H1 (cell line): ENCODE measurements around the gene SAE1. TPM values are rescaled to one million over a fixed set of nuclear protein-coding genes. Genes with fewer than 3 reads are reported as not detected.

Experiments used
- CTCF ChIA-PET: fragments of 300-600 bp; sonication (Branson Sonifier 250); formaldehyde crosslinking; loops from one replicate; lab custom pipeline; 2021; ENCODE audit not compliant: partially characterized antibody; lab: Charles Lee
- POLR2A ChIA-PET: fragments of 300-600 bp; sonication (Branson Sonifier 250); formaldehyde crosslinking; loops from one replicate; lab custom pipeline; 2021; ENCODE audit warnings: inconsistent platforms; ENCODE audit not compliant: partially characterized antibody; lab: Charles Lee
- DNase-seq, 2 experiments: peaks; one replicate each; pipeline versions ENCODE4 v3.0.0 to v3.0.0-alpha.2; 2010 to 2022; ENCODE audit warnings: low spot score in 2 of 2, low read depth in 1 of 2, mixed read lengths in 1 of 2
- FAIRE-seq: peaks from 2 replicates; lab custom pipeline; 2011; peaks lifted over from hg19 to GRCh38; lab: Jason Lieb, UNC
- H2AFZ ChIP-seq: 2 replicates; pipeline ENCODE4 v1.8.1; 2012; ENCODE audit warnings: low read length, inconsistent platforms
- H2AK5ac ChIP-seq: 2 replicates; pipeline ENCODE4 v1.6.1; 2013; ENCODE audit warnings: low read depth, low read length
- H2BK120ac ChIP-seq: replicated peaks from 2 replicates; pipeline ENCODE3; 2013; ENCODE audit warnings: low read depth, low read length, inconsistent platforms
- H2BK12ac ChIP-seq: 2 replicates; pipeline ENCODE4 v1.6.1; 2013; ENCODE audit warnings: low read depth, low read length
- H2BK15ac ChIP-seq: 2 replicates; pipeline ENCODE4 v1.6.1; 2013; ENCODE audit warnings: low read length
- H2BK20ac ChIP-seq: 2 replicates; pipeline ENCODE4 v1.6.1; 2013; ENCODE audit warnings: low read length
- H2BK5ac ChIP-seq: 2 replicates; pipeline ENCODE4 v1.6.1; 2013; ENCODE audit warnings: low read depth, low read length
- H3K14ac ChIP-seq: 2 replicates; pipeline ENCODE4 v1.6.1; 2013; ENCODE audit warnings: inconsistent platforms; ENCODE audit not compliant: insufficient read length
- H3K18ac ChIP-seq: 2 replicates; pipeline ENCODE4 v1.6.1; 2013; ENCODE audit warnings: low read length; ENCODE audit errors: extremely low read depth
- H3K23ac ChIP-seq: 2 replicates; pipeline ENCODE4 v1.6.1; 2013; ENCODE audit warnings: inconsistent platforms; ENCODE audit not compliant: insufficient read length
- H3K23me2 ChIP-seq: 2 replicates; pipeline ENCODE4 v1.6.1; 2013; ENCODE audit warnings: low read depth, low read length
- H3K27ac ChIP-seq: 2 replicates; pipeline ENCODE4 v1.6.1; 2011; ENCODE audit warnings: low read depth, low read length, inconsistent platforms
- H3K27me3 ChIP-seq, 4 experiments: replicated peaks in 1 of 4; 1 replicate in 1 of 4; 2 replicates in 3 of 4; pipeline versions ENCODE4 v1.6.1 to v1.8.1; 2011 to 2013; ENCODE audit warnings: low read length in 3 of 4, mild to moderate bottlenecking in 3 of 4, inconsistent platforms in 2 of 4, mixed read lengths in 2 of 4, moderate library complexity in 1 of 4; ENCODE audit not compliant: control insufficient read depth in 3 of 4, insufficient read depth in 3 of 4; ENCODE audit errors: extremely low read depth in 1 of 4
- H3K36me3 ChIP-seq, 4 experiments: 2 replicates each; pipeline versions ENCODE4 v1.6.1 to v1.8.1; 2011 to 2013; ENCODE audit warnings: mild to moderate bottlenecking in 4 of 4, low read length in 3 of 4, moderate library complexity in 2 of 4, control low read depth in 1 of 4, inconsistent platforms in 1 of 4; ENCODE audit not compliant: insufficient read depth in 4 of 4, control insufficient read depth in 2 of 4
- H3K4ac ChIP-seq: replicated peaks from 2 replicates; pipeline ENCODE3; 2013; ENCODE audit warnings: low read length, low read depth, mixed read lengths, inconsistent platforms; ENCODE audit not compliant: insufficient read length
- H3K4me1 ChIP-seq, 4 experiments: replicated peaks in 1 of 4; 1 replicate in 1 of 4; 2 replicates in 3 of 4; pipeline versions ENCODE4 v1.6.1 to v1.8.1; 2011 to 2013; ENCODE audit warnings: low read length in 3 of 4, inconsistent platforms in 2 of 4, mixed read lengths in 1 of 4; ENCODE audit not compliant: insufficient read depth in 4 of 4, control insufficient read depth in 3 of 4
- H3K4me2 ChIP-seq, 2 experiments: 2 replicates each; pipeline versions ENCODE4 v1.6.1 to v1.8.1; 2011 to 2013; ENCODE audit warnings: low read depth in 2 of 2, low read length in 2 of 2, control low read depth in 1 of 2, inconsistent platforms in 1 of 2, mild to moderate bottlenecking in 1 of 2; ENCODE audit not compliant: insufficient read depth in 1 of 2
- H3K4me3 ChIP-seq, 4 experiments: fragments of 200-600, 300-600 bp in 1 of 4; sonication (generic), shearing (Covaris generic), sonication (Bioruptor Twin) in 1 of 4; 2 replicates each; pipeline versions ENCODE4 v1.5.1 to v1.8.1; 2011 to 2016; ENCODE audit warnings: low read length in 4 of 4, low read depth in 3 of 4, control low read depth in 2 of 4, inconsistent platforms in 2 of 4, mild to moderate bottlenecking in 2 of 4, mixed read lengths in 1 of 4, moderate library complexity in 1 of 4; ENCODE audit not compliant: insufficient read depth in 2 of 4; ENCODE audit errors: extremely low read depth in 1 of 4
- H3K56ac ChIP-seq: replicated peaks from 2 replicates; pipeline ENCODE3; 2013; ENCODE audit warnings: low read depth, mild to moderate bottlenecking, mixed read lengths, low read length, inconsistent platforms; ENCODE audit not compliant: insufficient read length
- H3K79me1 ChIP-seq: 2 replicates; pipeline ENCODE4 v1.6.1; 2013; ENCODE audit warnings: low read depth, low read length, control low read depth
- H3K79me2 ChIP-seq, 2 experiments: 2 replicates each; pipeline versions ENCODE4 v1.6.1 to v1.8.1; 2012 to 2013; ENCODE audit warnings: low read length in 2 of 2, mild to moderate bottlenecking in 2 of 2, inconsistent platforms in 1 of 2; ENCODE audit not compliant: insufficient read depth in 2 of 2, control insufficient read depth in 1 of 2
- H3K9ac ChIP-seq, 4 experiments: replicated peaks in 1 of 4; 1 replicate in 1 of 4; 2 replicates in 3 of 4; pipeline versions ENCODE4 v1.6.1 to v1.8.1; 2011 to 2013; ENCODE audit warnings: low read depth in 3 of 4, low read length in 3 of 4, control low read depth in 2 of 4, mild to moderate bottlenecking in 2 of 4, moderate library complexity in 2 of 4, inconsistent platforms in 1 of 4; ENCODE audit errors: extremely low read depth in 1 of 4
- H3K9me3 ChIP-seq, 2 experiments: 2 replicates each; pipeline versions ENCODE4 v1.6.1 to v1.8.1; 2012 to 2013; ENCODE audit warnings: mild to moderate bottlenecking in 2 of 2, moderate library complexity in 2 of 2, control low read depth in 1 of 2, inconsistent platforms in 1 of 2, low read depth in 1 of 2, low read length in 1 of 2, mixed read lengths in 1 of 2; ENCODE audit not compliant: insufficient read depth in 2 of 2
- H4K20me1 ChIP-seq, 2 experiments: replicated peaks in 1 of 2; 2 replicates each; pipeline versions ENCODE3 to v1.8.1; 2011 to 2013; ENCODE audit warnings: inconsistent platforms in 2 of 2, low read length in 2 of 2, mild to moderate bottlenecking in 1 of 2; ENCODE audit not compliant: insufficient read depth in 2 of 2, control insufficient read depth in 1 of 2
- H4K5ac ChIP-seq: 2 replicates; pipeline ENCODE4 v1.6.1; 2013; ENCODE audit warnings: low read length, low read depth, mixed read lengths, inconsistent platforms; ENCODE audit not compliant: insufficient read length
- H4K8ac ChIP-seq: 2 replicates; pipeline ENCODE4 v1.8.0; 2013; ENCODE audit warnings: mild to moderate bottlenecking, moderate library complexity, low read length, inconsistent platforms; ENCODE audit not compliant: insufficient read depth; ENCODE audit errors: extremely low read depth
- H4K91ac ChIP-seq: replicated peaks from 2 replicates; pipeline ENCODE3; 2013; ENCODE audit warnings: low read length, mixed read lengths, inconsistent platforms; ENCODE audit not compliant: insufficient read length
- ASH2L ChIP-seq: fragments of 200-600, 300-600 bp; sonication (generic); IDR thresholded peaks from one replicate; pipeline ENCODE4 v1.7.1; 2017; ENCODE audit warnings: low read length
- WGBS, 2 experiments: shearing (Covaris generic) in 1 of 2; methylation state at CpG; one replicate each; pipeline versions ENCODE4 v1.1.6 to v1.1.7; 2013 to 2015; ENCODE audit warnings: low lambda C conversion rate in 2 of 2, mixed read lengths in 2 of 2, inconsistent platforms in 1 of 2, low coverage in 1 of 2, missing lambda C conversion rate in 1 of 2; ENCODE audit not compliant: insufficient replicate concordance in 2 of 2, insufficient coverage in 1 of 2, insufficient read length in 1 of 2; ENCODE audit errors: extremely low coverage in 1 of 2, missing lambda C conversion rate in 1 of 2; 5-methylcytosine and 5-hydroxymethylcytosine counted together
- polyA plus RNA-seq, 7 experiments: library from polyadenylated mRNA; depleted of rRNA in 3 of 7; stranded (reverse) in 5 of 7; unstranded in 2 of 7; fragments of >200 nt in 5 of 7; fragments of 200-250 nt in 2 of 7; gene quantifications; 1 replicate in 5 of 7; 2 replicates in 1 of 7; 4 replicates in 1 of 7; pipeline versions ENCODE4 v1.2.1 to v1.2.3, GENCODE V29; 2011 to 2013; ENCODE audit warnings: missing spikeins in 2 of 7, mixed read lengths in 2 of 7
- total RNA-seq: library from RNA; stranded (reverse); fragmentation: NEBNext Ultra II Directional; extraction: Animal tissue kit (Norgen Biotek cat#: 25700); gene quantifications from 2 replicates; pipeline ENCODE4 v1.2.1, GENCODE V29; 2021

The SAE1 gene
- total and polyA plus RNA-seq, 2 of the 8 experiments (the other 6 are each of a cell fraction or from before 2014, with no cell fraction given), result 213 to 268 TPM

- H4K20me1 ChIP-seq, result peaks cover 4 to 18% of the 10 kb centered on the region in 2 experiments
- POLR2A ChIA-PET, result interaction anchor here (0.9 to 5.0 kb wide), 4 partner anchors 11 to 35 kb away, joined by 3 to 66 read pairs (median 4); partner anchors contain the start of gene INAFM1
- H3K14ac ChIP-seq, result no peak overlapping the region
- no peak overlapping the region for H2BK120ac ChIP-seq
- no peak overlapping the region for H2BK5ac ChIP-seq
- no peak for TF ChIP-seq ASH2L
- TF ChIP-seq, all 59 proteins: peak for 0
- no peak overlapping the region for H3K4ac ChIP-seq
- H2BK20ac ChIP-seq, result 0 out of 2 replicates have a peak overlapping the region, but pooled peaks have one; percentile 34
- H3K23me2 ChIP-seq, result peaks cover 20% of the 10 kb centered on the region
- H3K9me3 ChIP-seq, result peaks cover 0 to 5% of the 10 kb centered on the region in 2 experiments; a peak in 2 of 4 replicates
- WGBS, 2 experiments, result 42% methylated on average over 8 of the region's 16 CpGs; no CpG with 5 or more reads in 1 of the 2 experiments
- no peaks in the 10 kb centered on the region for H3K36me3 ChIP-seq
- H2BK12ac ChIP-seq, result peak overlapping the region; percentile 22; the same call in 1 of the 2 replicates
- H3K18ac ChIP-seq, result peak overlapping the region; percentile 56; the same call in 1 of the 2 replicates
- no peaks in the 10 kb centered on the region; a peak in 1 of 4 replicates for H3K79me2 ChIP-seq
- no peak overlapping the region; the same call in 1 of the 2 replicates for H4K8ac ChIP-seq
- no peak overlapping the region for H4K91ac ChIP-seq
- no peak overlapping the region for H3K23ac ChIP-seq
- peak overlapping the region; percentile 30 to 61 (median 45) for H3K4me3 ChIP-seq
- DNase-seq (no peak), FAIRE-seq (no peak)
- no peak overlapping the region for H3K56ac ChIP-seq
- H3K4me2 ChIP-seq, result peak overlapping the region; percentile 64 to 91
- peak overlapping the region in 1 of 4 experiments; percentile 16; a peak in 1 of 7 replicates for H3K9ac ChIP-seq
- peak overlapping the region; percentile 51 for H4K5ac ChIP-seq
- no peak overlapping the region for H2BK15ac ChIP-seq
- no peak overlapping the region for H3K27ac ChIP-seq
- peaks cover 0 to 30% (median 27%) of the 10 kb centered on the region in 4 experiments; a peak in 6 of 7 replicates for H3K27me3 ChIP-seq
- CTCF ChIA-PET, result interaction anchor here (1.1 to 8.3 kb wide), 3 partner anchors 6 to 28 kb away, joined by 3 to 85 read pairs (median 26); no protein-coding TSS in a partner anchor
- H2AFZ ChIP-seq, result peak overlapping the region; percentile 84; the same call in 1 of the 2 replicates
- no peak overlapping the region for H2AK5ac ChIP-seq
- peaks cover 3% of the 10 kb centered on the region; the same call in 1 of the 2 replicates for H3K79me1 ChIP-seq
- peaks cover 8 to 25% (median 20%) of the 10 kb centered on the region in 4 experiments for H3K4me1 ChIP-seq
Measured at GRCh38 chr19:47239152-47239551, 108.5 kb downstream of the SAE1 start.
